Measurements from ENCODE around the gene KCNMA1.

KCNMA1 gene

DNA sequence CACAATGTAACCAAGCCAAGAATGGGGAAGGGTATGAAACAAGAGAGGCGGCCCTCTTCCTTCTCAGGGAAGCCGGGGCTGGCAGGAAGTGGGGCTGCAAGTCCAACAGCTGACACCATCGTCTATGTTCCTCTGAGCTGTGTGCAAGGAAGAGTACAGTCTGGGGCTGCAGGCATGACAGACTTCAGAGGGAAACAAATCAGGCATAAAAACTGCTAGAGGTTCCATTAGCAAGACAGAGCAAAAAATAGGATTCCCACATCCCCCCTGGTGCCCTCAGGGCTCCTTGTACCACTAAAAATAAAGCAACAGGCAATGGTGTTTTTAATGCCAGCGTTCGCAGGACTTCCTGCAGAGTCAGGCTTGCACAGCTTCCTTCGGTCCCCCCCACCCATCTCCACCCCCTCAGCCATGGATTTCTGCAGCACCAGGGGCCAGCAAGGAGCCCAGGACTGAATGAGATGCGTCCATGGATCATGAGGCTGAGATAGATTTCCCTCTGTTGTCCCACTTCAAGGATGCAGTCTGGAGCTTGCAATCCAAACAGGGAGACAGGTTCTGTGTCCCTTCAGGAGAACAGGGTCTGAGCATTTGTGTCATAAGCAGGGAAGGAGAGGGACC, 34.6 kb downstream of the KCNMA1 start:
- Histone ChIP-seq H3K4me1 (ENCODE audit: control insufficient read depth in 1 of 2, insufficient read depth in 1 of 2, low read depth in 1 of 2, low read length in 1 of 2) (peaks cover 34 to 44% of the 10 kb centered on the region in 2 experiments), H3K4me3 (ENCODE audit: low read depth in 1 of 2, low read length in 1 of 2) (peak overlapping the region; percentile 0 to 28), H3K27me3 (no peaks in the 10 kb centered on the region), H3K9me3 (no peaks in the 10 kb centered on the region), H3K27ac (peak overlapping the region; percentile 78), H3K36me3 (no peaks in the 10 kb centered on the region)
- TF ChIP-seq CTCF (IDR thresholded peaks at IDR 0.05): no peak

GRCh38 chr10:77602231-77602912, 35.2 kb downstream of the KCNMA1 start:
- Histone ChIP-seq H3K27me3 (no peaks in the 10 kb centered on the region), H3K27ac (peak overlapping the region; percentile 78), H3K4me3 (ENCODE audit: low read depth in 1 of 2, low read length in 1 of 2) (peak overlapping the region; percentile 0 to 28), H3K9me3 (no peaks in the 10 kb centered on the region), H3K36me3 (no peaks in the 10 kb centered on the region), H3K4me1 (ENCODE audit: control insufficient read depth in 1 of 2, insufficient read depth in 1 of 2, low read depth in 1 of 2, low read length in 1 of 2) (peaks cover 34 to 44% of the 10 kb centered on the region in 2 experiments)
- TF ChIP-seq CTCF (IDR thresholded peaks at IDR 0.05): no peak

DNA sequence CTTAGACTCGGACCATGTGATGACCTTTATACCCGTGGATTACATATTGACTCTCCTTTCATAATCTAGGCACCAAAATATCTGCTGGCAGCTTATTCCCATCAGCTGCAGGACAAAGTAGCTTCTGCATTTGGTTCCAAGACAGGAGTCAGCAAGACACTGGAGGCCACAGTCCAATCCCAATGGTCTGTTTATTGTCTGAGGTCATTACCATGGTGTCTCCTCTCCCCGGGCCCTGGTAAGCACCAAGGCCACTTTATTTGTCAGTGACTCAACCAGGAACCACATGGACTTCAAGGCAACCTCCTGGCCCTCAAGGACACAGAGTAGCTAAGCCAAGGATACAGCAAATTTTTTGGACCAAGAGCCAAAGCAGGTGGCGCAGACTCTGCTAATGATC, 36.1 kb downstream of the KCNMA1 start:
- H3K27ac ChIP-seq: no peak overlapping the region
- no peaks in the 10 kb centered on the region for H3K36me3 ChIP-seq
- no peak overlapping the region for H3K4me3 ChIP-seq (ENCODE audit: low read depth in 1 of 2, low read length in 1 of 2)
- peaks cover 34 to 44% of the 10 kb centered on the region in 2 experiments for H3K4me1 ChIP-seq (ENCODE audit: control insufficient read depth in 1 of 2, insufficient read depth in 1 of 2, low read depth in 1 of 2, low read length in 1 of 2)
- no peak for TF ChIP-seq CTCF (IDR thresholded peaks at IDR 0.05)
- no peaks in the 10 kb centered on the region for H3K9me3 ChIP-seq
- H3K27me3 ChIP-seq: no peaks in the 10 kb centered on the region

DNA sequence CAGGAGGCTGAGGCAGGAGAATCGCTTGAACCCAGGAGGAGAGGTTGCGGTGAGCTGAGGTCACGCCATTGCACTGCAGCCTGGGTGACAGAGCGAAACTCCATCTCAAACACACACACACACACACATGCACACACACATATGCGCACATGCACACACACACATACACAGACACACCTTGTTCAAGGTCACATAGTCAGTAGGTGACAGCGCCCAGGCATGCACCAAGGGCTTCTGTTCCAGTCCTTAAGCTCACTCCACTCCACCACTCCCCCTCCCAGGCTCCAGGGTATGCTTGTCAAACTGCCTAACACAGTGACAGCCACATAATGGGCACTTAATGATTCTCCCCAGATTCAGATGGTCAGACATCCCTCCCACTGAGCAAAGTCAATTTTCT, 37.0 kb downstream of the KCNMA1 start:
- Histone ChIP-seq H3K4me3 (ENCODE audit: low read depth in 1 of 2, low read length in 1 of 2) (no peak overlapping the region), H3K27ac (no peak overlapping the region), H3K36me3 (no peaks in the 10 kb centered on the region), H3K9me3 (no peaks in the 10 kb centered on the region), H3K4me1 (ENCODE audit: control insufficient read depth in 1 of 2, insufficient read depth in 1 of 2, low read depth in 1 of 2, low read length in 1 of 2) (peaks cover 34 to 44% of the 10 kb centered on the region in 2 experiments), H3K27me3 (no peaks in the 10 kb centered on the region)
- TF ChIP-seq CTCF (IDR thresholded peaks at IDR 0.05): no peak

GRCh38 chr10:77599651-77600050, 38.0 kb downstream of the KCNMA1 start:
- no peak for TF ChIP-seq CTCF (IDR thresholded peaks at IDR 0.05)
- no peaks in the 10 kb centered on the region for H3K27me3 ChIP-seq
- H3K27ac ChIP-seq: no peak overlapping the region
- H3K4me3 ChIP-seq (ENCODE audit: low read depth in 1 of 2, low read length in 1 of 2): no peak overlapping the region
- H3K9me3 ChIP-seq: no peaks in the 10 kb centered on the region
- peaks cover 29 to 36% of the 10 kb centered on the region in 2 experiments for H3K4me1 ChIP-seq (ENCODE audit: control insufficient read depth in 1 of 2, insufficient read depth in 1 of 2, low read depth in 1 of 2, low read length in 1 of 2)
- no peaks in the 10 kb centered on the region for H3K36me3 ChIP-seq
